Islet precursor cell (in vitro differentiated cells): ENCODE measurements around the gene LAG3.
"Not testable (repeated sequence)": the region's sequence is repeated elsewhere in the genome, so short reads cannot be mapped to it uniquely, and the experiment has no call there.

Experiments used
- DNase-seq: peaks from one replicate; pipeline ENCODE4 v3.0.0-alpha.2; 2018

The LAG3 gene

GRCh38 chr12:6772331-6772695 lies at the start of gene LAG3:
LAG3 (plus strand) TSS chr12:6772520; CDS start chr12:6772853, 333 bp downstream.
- no peak for DNase-seq

- no peak for DNase-seq
Observed at GRCh38 chr12:6722863-6723262, 49.5 kb upstream of the LAG3 start.

- peak; percentile 100 for DNase-seq
Observed at GRCh38 chr12:6723607-6724408, 48.5 kb upstream of the LAG3 start, which contains the start of gene COPS7A. COPS7A (plus strand) TSS chr12:6724046; CDS start chr12:6724657, 611 bp downstream.

GRCh38 chr12:6724409-6724797 lies 47.9 kb upstream of the LAG3 start:
- peak; percentile 65 for DNase-seq

DNA sequence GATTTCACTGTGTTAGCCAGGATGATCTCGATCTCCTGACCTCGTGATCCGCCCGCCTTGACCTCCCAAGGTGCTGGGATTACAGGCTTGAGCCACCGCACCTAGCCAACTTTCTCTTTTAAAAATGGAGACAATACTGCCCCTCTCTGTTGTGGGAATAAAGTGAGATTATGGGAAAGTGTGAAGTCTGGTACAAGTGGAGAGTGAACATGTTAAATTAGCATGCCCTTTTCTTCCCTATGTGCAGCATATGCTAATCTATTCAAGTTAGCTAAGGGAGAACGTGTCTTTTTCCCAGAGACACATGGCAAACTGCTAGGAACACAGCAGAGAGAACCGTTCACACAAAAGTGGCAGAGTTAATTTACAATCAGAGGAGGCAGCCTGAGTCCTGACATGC lies 47.0 kb upstream of the LAG3 start:
- DNase-seq, result no peak

DNA sequence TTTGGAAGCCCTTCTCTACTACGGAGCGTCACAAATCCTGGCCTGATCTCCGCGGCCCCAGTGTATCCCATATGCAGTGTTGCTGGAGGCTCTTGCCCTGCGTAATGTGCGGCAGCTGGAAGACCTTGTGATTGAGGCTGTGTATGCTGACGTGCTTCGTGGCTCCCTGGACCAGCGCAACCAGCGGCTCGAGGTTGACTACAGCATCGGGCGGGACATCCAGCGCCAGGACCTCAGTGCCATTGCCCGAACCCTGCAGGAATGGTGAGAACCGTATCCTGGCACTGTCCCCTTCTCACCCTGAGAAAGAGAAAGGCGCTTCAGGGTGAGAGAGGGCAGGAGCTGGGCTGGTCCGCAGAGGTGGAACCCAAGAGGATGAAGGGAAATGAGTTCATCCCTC lies 43.1 kb upstream of the LAG3 start:
- no peak for DNase-seq

- no peak for DNase-seq
Observed at GRCh38 chr12:6730169-6730568, 42.2 kb upstream of the LAG3 start.

DNA sequence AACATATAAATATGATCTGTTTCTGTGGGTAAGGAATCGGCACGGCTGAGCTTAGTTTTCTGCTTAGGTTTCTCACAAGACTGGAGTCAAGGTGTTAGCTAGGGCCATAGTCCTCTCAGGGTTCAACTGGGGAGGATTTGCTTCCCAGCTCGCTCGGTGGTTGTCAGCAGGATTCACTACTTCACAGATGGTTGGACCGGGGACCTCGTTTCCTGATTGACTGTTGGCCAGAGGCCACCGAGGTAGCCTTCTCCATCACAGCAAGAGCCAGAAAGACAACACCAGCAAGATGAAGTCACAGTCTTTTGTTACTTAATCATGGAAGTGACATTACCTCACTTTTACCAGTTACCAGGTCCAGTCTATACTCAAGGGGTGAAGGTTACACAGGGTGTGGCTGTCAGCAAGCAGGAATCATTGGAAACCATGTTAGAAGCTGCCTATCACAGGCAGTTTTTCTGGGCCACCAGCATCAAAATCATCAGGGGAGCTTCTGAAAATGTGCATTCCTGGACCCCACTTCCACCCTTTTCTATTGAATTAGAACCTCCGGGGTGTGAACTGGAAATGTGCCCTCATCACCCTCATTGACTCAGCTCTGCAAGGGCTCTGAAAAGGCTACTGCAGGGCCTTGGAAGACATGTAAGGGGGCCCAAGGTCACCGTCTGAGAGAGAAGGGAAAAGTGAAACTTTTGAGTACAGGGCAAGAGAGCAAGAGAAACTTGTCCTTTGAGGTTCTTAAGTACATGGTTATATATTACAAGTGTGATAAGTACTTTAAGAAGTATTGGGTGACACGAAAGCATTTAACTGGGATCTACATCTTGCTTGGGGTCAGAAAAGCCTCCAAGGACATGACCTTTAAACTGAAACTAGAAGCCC lies 37.6 kb upstream of the LAG3 start:
- DNase-seq, result no peak

DNA sequence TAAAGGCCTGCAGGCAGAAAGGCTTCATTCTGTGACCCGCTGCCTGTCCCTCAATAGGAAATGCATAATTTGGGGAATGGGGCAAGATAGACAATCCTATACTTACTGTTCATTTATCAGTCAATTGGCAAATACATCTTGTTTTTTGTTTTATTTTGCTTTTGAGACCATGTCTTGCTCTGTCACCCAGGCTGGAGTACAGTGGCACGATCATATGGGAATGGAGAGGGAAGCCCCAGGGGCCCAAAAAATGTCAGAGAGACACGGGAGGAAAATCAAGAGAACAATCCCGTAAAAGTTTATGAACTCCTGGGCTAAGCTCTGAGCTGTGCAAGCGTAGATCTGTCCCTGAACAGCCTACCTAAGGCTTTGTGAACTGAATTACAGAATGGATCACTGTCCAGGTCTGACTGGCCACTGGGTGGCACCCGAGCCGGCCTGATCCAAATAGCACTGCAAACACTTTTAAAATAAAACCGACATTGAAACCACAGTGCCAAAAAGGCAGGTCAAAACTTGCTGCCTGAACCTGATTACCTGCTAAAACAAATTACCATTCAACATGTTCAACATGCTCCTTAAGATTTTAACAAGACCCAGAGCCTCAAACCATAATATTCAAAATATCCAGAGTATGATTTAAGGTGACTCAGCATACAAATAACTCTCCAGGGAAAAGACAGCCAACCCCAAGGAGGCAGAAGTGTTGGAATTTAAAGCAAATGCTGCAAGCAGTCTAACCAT lies 36.7 kb upstream of the LAG3 start:
- DNase-seq, result peak; percentile 83

GRCh38 chr12:6736754-6737153 lies 35.6 kb upstream of the LAG3 start:
- no peak for DNase-seq

- not testable (repeated sequence) for DNase-seq
Observed at GRCh38 chr12:6742080-6742479, 30.2 kb upstream of the LAG3 start.

DNA sequence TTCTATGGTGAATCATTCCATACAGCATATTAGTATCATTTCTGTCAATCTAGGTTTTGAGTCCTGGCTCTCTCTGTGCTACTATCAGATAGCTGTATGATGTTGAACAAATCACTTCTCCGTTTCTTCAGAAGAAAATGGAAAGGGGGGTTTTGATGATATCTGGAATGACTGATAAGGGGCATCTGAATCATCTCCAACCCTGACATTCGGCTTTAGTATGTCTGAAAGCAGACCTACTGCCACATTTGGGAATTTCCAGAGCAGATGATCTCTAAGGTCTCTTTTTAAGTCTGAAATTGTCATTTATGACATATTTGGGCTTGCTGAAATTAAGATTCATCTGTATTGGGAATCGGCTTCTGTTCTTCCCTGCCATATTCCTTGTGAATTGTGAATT lies 29.5 kb upstream of the LAG3 start:
- DNase-seq, result no peak

GRCh38 chr12:6743300-6743699 lies 29.0 kb upstream of the LAG3 start:
- DNase-seq, result not testable (repeated sequence)

GRCh38 chr12:6745741-6746525 lies 26.4 kb upstream of the LAG3 start:
- DNase-seq, result peak; percentile 72

- no peak for DNase-seq
Observed at GRCh38 chr12:6747216-6747615, 25.1 kb upstream of the LAG3 start.

DNA sequence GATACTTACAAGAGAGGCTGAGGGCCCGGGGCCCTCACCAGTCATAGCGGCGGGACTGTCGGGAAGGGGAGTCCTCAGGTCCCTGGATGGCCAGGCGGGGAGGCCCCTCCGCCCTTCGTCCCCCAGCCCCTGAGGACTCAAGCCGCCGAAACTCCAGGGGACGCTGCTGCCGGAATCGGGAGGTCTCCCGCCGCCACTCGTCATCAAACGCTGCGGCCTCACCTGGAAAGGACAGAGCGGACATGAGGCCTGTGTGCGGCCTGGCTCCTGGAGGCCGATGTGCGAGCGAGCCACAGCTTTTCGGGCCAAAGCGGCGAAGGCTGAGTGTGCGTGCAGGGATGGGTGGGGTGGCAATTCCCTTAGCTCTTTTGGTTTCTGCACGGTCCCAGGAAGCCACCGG lies 23.6 kb upstream of the LAG3 start:
- no peak for DNase-seq

- no peak for DNase-seq
Observed at GRCh38 chr12:6750506-6750905, 21.8 kb upstream of the LAG3 start.

DNA sequence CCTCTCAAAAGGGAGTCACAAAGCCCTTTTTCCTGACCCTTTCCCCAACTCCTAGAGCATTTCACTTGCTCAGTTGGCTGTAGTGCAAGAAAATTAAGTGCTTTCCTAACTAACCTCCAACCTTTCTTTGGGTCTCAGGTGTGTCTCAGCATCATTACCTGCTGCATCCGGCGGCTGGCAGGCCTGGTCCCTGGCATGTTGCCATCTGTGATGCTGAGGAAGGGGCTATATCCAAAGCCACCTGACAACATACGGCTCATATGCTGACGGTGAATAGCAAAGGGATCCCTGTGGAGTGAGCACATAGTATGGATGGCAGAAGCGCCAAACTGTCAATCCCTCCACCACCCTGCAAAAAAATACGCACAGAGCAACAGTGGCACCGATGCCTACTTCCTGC lies 20.6 kb upstream of the LAG3 start:
- DNase-seq, result no peak

DNA sequence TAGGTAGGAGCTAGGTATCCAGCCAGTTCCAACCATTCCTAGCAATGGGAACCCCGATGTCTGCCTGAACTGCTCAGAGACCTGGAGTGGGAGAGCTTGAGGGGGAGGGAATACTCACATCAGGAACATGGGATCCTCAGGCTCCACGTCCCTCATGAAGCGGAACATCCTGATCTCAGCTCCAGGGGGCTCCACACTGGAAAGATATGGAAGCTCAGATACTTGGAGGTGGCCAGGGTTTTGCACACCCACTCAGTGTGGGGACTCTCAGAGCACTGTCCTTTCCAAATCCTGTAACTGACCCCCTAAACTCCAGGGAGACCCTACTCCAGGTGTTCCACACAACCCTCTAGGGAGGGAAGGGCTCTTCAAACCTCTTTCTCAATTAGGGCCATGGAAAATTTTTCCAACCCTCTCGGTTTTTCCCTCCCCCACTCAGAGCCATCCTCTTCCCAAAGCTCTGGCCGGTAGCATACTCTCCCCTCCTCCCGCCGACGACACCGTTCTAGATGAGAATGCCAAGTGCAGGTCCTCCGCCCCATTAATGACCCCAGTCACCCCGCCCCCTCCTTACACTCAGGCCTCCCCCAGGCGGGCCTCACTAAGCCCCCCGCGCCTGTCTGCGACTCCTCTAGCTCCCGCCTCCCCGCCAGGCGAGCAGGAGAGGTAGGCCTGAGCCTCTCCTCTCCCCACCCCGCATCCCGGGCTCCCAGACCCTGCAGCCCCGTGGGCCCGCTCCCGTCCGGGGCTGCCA lies 20.0 kb upstream of the LAG3 start:
- DNase-seq, result peak; percentile 77

- DNase-seq, result peak; percentile 100
Observed at GRCh38 chr12:6752921-6753771, 19.2 kb upstream of the LAG3 start, which contains the start of gene MLF2. MLF2 (minus strand) TSS chr12:6753141; CDS start chr12:6752334, 807 bp downstream.
